ACHN (cell line): ENCODE data around the gene CHRM4.

Experiments
- DNase-seq: peaks from one replicate; pipeline ENCODE4 v3.0.0-alpha.2; 2015
- in situ Hi-C: cut with HindIII; loops from 2 replicates; pipeline ENCODE4 v1.10.0; 2017; ENCODE audit warnings: low sequenced_read_pairs, low pct_ligation_motif_present, low pct_unique_long_range_greater_than_20kb

Gene CHRM4

DNA sequence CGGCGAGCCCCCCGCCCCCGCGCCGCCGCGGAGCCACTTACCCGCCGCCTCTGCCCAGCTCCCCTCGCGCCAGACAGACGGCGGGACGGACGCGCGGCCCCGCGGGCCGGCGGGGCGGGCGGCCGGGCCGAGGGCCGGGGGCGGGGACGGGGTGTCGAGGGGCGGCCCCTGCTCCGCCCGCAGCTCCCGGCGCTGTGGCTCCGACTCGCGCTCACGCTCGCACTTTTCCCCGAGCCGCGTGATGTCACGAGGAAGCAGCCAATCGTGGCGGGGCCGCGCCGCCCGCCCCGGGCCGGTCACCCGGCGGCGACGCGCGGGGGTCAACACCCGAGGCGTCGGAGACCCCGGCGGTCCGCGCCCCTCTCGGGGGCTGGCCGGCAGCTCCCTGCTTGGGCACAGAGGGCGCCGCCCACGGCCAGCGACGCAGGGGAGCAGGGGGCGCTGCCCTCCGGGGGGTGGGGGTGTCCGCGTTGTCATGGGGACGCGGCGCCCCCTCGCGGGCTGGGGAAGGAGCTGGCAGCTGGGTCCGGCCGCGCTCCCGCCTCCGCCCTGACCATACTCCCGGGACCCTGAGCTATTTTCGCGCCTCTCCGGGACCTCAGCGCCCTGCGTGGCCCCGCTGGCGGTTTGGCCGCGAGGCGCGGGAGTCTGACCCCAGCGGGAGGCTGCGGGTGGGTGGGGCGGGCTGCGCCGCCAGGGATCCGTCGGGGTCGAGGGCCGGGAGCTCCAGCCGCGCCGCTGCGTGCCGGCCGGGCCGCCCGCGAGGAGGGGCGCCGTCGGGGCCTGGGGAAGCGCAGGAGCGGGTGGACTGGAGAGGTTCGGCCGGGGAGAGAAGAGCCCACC lies at the start of gene CHRM4:
Gene CHRM4 (minus strand): TSS at position 199 of the 843 bp plus-strand sequence. CDS start 5,219 bp downstream, outside the sequence.
- in situ Hi-C loops = no loop called here
- peak; percentile 78 for DNase-seq

DNA sequence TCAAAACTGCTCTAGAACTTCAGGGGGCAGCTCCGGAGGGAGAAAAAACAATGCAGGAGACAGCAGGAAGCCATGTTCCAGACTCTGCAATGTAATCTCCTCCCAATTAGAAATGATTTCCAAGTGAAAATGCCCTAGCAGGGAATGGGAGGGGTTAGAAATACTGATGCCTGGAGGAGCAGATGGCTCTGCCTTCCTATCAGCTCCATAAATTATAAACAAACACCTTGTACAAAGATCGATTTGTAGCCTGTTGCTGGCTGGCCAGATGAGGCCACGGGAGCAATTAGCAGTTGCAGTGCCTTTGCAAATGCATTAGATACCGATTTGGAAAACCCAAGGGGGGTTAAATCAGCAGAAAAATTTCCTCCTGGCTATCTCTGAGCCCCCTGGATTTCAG lies 46.6 kb upstream of the CHRM4 start:
- in situ Hi-C loops = no loop called here
- no peak for DNase-seq

DNA sequence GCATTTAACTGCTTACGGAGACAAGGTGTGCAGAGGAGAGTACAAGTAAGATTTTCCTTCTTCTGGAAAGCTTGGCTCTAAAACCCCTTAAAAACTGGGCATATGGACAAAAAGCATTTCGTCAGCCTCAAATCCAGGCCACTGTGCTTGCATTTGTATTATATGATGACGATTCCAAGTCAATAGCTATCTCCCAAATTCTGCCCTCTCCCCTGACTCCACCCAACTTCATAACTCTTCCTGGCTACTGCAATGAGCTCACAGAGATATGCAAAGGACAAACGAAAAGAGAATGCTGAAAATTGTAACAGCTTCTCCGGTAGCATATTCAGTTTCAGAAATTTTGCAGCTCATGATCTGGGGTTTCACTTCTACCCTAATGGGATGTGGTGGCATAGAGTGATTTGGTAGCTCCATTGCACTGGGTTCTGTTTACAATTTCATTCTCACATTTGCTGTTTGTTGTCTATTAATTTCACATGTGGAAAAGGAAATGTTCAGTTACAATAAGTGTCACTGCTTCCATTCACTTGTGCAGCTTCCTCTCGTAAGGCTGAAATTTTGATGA lies 45.6 kb upstream of the CHRM4 start:
- in situ Hi-C loops = no loop called here

DNA sequence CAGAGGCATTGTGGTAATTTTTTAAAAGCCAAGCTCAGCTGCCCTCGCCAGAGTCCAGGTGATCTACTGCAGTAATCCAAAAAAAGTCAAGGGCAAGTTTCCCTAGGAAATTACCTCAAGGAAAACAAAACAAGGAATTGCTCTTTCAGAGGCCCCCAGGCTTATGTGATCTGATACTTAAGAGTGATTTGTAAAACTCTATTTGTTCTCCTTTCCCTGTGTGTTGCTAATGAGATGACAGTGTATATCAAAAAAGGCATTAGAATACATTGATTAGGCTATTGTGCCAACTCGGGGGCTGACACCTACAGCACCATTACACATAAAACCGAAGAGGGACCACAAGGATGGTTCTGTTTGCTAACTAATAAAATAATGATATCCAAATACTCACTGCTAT lies 44.5 kb upstream of the CHRM4 start:
- DNase-seq = no peak
- in situ Hi-C loops = no loop called here

More for the DNA sequence above, 45.6 kb upstream of the CHRM4 start:
- DNase-seq = no peak

DNA sequence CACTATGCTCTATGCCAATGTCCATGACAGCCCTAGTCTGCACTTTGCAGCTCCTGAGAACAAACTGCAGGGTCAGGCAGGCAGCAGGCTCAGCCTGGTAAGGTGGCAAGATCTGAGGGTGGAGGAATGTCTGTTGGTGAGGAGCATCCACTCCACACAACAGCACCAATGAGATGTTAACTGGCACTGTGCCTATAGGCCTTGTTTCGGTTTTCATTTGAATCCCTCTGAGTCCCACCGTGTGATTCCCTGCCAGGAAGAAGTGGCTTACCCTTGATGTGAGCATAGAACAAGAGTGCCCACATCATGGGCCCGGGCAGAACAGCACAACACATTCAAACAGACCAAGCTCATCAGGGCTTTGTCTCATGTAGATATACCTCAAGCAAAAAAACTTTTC lies 44.1 kb upstream of the CHRM4 start:
- no peak for DNase-seq
- in situ Hi-C loops = no loop called here

DNA sequence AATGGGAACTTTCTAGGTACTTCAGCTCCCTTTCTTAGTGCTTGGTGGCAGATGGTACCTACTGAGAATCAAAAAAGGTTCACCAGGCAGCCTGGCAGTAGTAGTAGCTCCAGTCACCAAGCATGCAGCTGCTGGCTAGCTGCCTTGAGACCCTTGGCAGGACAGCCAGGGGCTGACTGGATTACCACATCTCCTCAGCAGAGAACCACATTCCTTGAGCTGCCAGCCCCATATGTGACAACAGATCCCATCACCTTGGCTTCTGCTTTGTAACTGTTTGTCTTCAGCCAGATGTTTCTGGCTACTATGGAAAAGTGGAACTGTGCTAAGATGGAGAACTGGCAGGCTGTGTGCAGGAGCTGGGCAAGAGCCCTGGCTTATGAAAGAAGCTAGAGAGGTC lies 39.6 kb upstream of the CHRM4 start:
- in situ Hi-C loops = no loop called here
- no peak for DNase-seq

DNA sequence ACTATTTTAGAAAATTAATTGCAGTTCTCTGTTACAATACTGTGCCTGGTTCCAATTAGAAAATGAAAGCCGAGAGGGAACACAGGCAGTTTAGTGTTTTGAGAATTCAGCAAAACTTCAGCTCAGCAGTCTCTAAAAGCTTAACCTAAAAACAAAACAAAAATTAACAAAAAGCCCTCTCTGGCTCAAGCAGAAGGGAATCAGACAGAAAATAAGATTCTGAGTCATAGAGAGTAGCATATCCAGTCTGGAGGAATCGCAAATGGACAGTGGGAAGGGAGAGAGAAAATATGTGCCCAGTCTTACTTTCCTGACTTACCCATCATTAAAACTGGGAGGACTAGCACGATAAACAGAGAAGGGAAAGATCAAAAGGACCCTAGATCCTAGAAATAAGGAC lies 38.1 kb upstream of the CHRM4 start:
- in situ Hi-C loops = no loop called here
- DNase-seq = no peak

DNA sequence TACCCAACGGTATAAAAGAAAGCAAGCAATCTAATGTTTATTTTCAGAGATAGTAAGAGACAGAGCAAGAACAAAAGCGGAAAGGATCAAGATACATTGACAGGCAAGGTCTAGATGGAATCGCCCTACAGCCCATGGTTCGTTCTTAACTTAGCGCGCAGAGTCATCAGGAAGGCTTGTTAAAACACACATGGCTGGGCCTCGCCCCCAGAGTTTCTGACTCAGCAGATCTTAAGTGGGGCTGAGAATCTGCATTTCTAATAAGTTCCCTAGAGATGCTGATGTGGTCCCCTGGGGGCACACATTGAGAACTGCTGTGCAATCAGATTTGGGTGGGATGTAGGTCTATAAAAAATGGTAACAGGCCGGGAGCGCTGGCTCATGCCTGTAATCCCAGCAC lies 35.8 kb upstream of the CHRM4 start:
- in situ Hi-C loops = no loop called here
- DNase-seq = no peak

DNA sequence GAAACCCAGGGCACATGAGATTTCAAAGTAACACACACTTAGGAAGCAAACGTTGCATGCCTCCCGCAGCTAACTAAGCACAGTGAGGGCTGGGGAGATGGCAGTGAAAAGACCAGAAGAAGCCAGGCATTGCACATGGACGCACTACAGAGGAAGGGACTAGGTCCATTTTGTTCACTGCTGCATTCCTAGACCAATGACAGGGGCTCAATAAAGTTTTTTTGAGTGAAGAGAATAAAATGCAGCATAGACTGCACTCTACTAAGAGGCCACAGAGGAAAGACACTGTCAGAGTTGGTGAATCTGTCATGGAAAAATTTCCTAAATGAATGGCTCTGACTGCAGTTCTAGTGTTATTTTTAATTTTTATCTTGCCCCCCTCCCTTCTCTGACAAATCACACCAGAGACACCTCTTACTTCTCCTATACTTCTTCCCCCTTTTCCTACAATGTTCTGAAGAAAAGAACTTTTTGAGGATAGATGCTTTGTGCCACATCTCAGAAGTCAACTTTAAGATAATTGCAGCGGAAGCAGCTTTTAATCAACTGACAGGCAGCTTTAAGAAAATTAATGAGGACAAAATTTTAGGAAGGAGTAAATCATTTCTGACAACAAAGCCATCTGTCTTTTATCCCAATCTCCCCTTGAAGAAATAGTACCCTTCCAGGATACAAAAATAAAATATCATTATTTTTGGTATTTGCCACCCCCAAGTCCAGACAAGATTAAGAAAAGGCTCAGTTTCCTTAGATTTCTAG lies 34.8 kb upstream of the CHRM4 start:
- no peak for DNase-seq
- in situ Hi-C loops = no loop called here

DNA sequence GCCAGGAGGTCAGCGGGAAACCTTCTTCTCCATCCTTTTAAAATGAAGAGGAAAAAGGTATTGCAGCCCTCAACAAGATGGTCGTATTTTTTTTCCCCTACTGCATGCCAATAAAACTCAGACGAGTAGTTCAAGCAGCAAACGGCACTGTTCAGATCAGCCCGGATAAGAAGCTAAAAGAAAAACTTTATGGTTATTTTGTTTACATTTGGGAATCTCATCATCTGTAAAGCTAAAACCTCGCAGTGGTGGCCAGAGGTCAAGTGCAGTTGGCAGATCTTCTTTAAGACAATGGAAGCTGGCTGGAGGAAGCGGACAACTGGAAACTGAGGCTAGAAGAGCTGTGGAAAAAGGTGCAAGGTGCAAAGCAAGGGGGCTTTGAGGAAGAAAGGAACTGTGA lies 31.0 kb upstream of the CHRM4 start:
- in situ Hi-C loops = no loop called here
- DNase-seq = no peak

DNA sequence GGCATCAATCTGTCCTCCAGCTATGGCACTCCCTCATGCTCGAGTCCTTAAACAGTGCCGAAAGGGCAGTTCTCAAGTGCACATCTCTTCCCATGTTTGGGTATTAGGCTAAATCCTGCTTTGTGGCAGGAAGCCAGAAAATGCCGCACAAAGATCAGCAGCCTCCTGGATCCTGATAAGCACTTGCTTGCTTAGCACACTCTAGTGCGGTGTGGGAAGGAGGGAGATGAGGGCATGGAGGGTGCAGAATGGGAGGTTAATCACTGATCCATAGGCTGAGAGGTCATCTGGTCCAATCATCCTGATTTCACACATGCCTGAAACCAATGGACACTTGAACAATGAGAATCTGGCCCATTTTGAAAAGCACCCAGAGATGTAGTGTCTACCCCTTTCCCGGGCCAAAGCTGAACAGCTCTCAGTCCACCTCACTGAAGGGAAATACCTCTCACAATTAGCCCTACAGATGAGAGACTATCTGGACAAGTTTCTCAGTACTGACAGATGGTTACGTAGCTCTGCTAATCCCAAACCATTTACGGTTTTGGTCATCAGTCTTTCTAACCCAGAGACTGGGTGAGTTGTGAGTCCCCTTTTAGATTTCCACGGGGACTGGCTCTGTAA lies 29.8 kb upstream of the CHRM4 start:
- in situ Hi-C loops = no loop called here
- no peak for DNase-seq

DNA sequence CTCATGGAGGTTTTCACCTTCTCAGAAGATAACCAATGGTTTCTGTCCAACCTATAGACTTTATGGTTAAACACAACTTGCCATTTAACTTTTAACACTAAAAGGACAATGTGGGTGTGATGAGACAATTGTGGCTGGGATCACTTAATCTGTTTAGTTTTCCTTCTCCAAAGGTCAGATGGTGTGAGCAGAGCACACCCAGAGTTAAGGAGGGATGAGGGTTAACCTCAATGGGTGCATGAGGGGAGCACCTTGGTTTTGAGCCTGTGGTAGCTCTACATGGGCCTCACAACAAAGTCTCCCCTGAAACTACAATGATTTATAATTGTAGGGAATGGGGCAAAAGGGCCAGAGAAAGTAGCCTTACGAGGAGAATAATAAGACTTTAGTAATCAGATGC lies 28.9 kb upstream of the CHRM4 start:
- in situ Hi-C loops = no loop called here
- no peak for DNase-seq

DNA sequence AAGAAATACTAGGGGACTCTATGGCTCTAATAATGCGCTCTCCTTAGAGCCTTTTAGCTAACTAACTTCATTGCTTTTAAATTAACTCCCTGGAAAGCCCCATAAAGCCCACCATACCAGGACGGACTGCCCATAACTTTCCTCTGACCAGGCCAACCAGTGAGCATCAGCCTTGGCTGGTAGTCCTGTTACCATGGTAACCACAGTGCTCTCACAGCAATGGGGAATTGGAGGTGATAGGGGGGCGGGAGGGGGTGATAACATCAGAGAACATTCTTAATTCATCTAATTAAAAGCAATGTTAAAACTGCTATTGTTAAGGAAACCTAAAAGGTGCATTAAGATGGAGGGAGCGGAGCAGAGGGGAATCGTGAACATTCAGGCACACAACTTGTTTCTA lies 27.2 kb upstream of the CHRM4 start:
- in situ Hi-C loops = no loop called here
- DNase-seq = no peak

DNA sequence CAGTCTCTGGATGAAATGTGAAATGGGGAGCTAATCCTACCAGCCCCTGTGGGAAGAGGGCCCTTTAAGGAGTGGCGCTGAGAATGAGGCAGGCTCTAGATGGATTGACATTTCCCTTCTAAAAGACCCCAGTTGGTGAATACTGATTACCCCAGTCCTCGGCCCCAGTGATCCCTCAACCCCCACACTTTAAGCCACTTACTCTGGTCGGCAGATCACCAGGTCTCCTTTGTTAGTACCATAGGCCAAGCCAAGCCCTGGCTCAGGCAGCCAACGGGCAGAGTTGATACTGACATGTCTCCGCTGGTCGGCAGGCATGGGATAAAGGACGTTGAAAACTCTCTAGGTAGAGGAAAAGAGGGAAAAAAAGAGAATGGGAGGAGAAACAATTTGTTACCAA lies 26.1 kb upstream of the CHRM4 start:
- no peak for DNase-seq
- in situ Hi-C loops = no loop called here

DNA sequence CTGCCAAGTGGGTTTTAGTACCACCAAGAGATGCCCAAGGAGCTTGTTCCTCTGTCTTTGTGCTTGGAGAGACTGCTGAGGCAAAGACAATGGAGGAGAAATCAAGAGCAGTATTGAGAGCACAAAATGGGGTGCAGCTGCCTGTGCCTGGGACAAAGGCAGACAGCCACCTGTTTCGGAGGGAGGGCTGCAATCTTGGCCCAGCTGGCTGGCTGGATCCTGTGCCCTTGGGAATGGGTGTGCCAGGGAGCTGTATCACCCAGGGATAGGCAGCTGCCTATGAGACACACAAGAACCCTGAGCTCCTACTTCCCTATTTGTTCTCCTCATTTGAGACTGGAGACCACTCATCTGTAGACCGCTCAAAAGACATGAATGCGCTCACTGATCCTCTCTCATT lies 23.3 kb upstream of the CHRM4 start:
- in situ Hi-C loops = no loop called here
- no peak for DNase-seq

DNA sequence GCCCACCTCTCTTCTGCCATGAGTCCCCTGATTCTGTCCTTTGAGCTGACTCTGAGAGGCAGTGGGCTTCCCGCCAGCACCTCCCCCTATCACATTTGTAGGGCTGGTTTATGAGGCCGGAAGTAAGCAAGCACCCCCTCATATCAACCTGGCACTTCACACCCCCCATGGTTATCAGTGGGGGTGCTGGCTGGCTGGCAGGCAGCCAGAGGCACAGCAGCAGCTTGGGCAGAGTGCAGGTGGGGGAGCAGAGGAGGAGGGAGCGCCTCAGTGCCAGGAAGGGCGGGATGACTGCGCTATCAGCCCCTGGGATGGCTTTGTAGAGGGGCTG lies 22.9 kb upstream of the CHRM4 start:
- no peak for DNase-seq
- in situ Hi-C loops = no loop called here

DNA sequence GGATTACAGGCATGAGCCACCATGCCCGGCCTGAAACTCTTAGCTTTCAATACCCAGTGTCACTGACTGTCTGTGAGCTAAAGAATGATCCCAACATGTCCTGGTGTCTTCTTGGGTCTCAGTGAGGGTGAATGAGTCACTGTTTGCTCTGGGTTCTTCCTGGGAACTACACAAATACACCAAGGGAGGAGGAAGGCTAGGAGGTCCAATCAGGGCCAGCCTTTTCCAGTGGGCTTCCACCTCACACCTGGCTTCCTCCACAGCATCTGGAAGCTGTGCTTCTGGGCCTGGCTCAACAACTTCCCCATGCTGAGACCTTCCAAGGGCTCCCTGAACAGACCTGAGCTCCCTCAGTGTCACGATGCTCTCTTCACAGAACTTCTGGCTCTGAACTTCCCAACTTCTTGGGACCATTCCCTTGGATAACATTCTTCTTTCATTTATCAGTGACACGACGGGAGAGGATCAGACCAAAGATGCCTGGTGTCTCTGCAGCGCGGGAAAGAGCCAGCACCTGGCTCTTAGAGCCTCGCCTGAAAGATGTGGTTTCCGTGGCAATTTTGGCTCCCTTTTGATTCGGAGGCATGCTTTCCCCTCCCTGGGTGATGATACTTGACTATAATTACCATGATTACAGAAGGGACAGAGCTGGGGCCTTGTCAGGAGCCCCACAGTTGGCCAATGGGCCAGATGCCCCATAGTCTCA lies 22.3 kb upstream of the CHRM4 start:
- no peak for DNase-seq
- in situ Hi-C loops = no loop called here

DNA sequence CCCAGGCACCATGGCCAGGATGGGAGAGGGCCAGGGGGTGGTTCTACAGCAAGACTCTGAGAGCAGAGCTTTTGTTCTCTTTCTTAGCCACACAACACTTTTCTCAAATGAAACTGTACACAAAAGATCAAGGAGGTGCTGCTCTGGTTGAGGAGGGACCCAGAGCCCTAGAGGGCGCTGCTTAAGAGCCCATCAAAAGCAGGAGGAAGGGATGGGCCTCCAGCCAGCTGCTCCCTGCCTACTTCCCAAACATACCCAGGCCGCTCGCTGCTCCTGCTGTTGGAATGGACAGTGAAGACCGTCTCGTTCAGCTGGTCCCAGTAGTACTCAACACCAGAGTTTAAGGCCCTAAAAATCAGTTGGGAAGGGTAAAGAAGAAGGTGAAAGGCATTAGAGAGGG lies 18.4 kb upstream of the CHRM4 start:
- DNase-seq = no peak
- in situ Hi-C loops = no loop called here
